NCI-H1048 (cell line): Measurements from ENCODE around the gene HOXD10.

ENCODE experiments used
- DNase-seq: peaks from one replicate; lab custom pipeline; 2025; lab: John Stamatoyannopoulos, UW

The HOXD10 gene

DNA sequence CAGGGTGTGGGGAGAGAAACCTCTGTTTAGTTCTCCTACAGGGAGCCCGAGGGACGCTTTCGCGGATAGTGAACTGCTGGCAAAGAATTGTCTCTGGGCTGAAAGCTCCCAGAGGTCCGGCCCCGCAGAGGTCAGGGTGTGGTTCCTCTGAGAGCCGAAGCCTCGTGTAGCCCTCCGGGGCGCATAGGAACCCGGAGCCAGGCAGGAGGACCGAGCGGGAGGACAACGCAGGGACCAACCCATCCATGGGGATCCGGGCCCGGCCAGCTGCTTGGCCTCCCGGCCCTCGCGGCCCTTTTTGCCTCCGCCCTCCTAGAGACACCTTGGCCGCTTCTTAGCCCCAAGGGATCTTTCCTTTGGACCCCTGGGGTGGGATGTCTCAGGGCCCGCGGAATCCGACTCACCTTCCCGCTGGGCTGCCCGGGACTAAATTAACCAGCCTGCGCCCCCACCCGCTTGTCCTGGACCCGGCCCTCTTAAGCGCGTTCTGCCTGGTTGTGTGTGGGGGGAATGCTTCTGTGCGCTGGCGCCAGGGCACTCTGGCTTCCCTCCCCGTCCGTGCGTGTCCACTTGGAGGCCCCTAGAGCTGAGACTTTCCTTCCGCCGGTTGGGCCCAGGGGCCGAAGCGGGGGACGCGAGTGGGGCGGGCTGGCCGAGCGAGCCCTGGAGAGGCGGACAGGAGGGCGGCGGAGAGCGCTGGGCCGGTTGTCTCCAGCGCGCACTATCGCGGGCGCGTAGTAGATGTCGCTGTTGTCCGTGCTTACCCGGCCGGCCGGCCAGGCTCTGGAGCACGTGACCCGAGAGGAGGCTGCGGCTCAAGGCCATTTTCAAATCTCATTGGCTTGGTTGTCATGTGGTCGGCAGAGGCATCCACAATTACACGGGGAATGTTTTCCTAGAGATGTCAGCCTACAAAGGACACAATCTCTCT, at the start of gene HOXD10:
Gene HOXD10, plus strand, starts transcription at position 896 of the 931 bp plus-strand sequence. CDS start 56 bp downstream, outside the sequence.
- DNase-seq, result no peak

DNA sequence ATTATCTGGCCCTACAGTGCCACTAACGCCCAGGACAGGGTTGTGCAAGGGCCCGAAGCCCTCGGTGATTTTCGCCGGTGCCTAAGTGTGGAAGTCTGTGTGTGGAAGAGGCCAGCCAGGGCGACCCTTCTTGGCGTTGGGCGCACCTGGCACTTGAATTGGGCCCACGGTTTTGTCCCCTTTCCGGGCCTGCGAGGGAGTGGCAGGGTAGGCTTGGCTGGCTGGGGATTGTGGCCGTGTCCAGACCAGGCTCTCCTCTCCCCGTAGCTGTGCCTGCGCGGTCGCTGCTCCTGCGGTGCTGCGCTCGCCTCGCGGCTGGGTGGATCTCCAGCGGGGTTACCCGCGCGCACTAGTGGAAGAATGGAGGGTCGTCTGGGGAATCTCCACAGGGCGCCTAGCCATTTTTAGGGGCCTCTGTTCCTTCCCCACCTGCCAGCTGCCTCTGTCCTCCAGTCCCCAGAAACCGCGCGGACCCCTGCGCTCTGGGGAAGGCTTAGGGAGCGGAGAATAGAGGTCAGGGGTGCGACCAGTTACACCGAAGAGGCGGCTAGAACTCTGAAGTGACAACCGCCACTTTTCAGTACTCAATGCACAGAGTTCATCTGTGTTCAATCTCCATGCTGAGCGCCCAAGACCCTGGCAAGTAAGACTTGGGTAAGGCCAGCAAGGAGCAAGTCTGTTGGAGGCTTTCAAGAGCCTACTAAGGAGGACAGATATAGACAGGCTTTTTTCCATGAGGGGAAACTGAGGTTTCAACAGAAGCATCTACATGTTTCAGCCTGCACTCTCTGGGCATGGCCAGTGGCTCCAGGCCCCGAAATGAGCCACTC, 48.8 kb upstream of the HOXD10 start:
- no peak for DNase-seq

DNA sequence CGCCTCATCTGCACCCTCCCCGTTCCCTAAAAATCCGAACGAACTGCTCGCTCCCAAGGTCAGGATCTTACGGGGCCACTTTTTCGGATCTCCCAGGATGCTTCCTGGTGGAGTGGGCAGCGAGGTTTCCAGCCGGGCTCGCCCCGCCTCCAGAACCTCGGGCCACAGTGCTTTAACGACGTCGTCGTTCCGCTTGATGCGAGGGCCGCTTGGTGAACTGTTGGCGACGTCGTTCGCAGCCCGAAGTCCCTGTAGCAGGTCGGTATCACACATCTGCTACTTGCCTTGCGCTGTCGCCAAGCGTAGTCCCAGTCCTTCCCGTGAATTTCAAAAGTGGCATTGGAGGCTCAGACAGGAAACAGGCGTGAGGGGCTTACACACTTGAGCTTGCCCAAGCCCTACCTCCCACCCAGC, 48.2 kb upstream of the HOXD10 start:
- no peak for DNase-seq

DNA sequence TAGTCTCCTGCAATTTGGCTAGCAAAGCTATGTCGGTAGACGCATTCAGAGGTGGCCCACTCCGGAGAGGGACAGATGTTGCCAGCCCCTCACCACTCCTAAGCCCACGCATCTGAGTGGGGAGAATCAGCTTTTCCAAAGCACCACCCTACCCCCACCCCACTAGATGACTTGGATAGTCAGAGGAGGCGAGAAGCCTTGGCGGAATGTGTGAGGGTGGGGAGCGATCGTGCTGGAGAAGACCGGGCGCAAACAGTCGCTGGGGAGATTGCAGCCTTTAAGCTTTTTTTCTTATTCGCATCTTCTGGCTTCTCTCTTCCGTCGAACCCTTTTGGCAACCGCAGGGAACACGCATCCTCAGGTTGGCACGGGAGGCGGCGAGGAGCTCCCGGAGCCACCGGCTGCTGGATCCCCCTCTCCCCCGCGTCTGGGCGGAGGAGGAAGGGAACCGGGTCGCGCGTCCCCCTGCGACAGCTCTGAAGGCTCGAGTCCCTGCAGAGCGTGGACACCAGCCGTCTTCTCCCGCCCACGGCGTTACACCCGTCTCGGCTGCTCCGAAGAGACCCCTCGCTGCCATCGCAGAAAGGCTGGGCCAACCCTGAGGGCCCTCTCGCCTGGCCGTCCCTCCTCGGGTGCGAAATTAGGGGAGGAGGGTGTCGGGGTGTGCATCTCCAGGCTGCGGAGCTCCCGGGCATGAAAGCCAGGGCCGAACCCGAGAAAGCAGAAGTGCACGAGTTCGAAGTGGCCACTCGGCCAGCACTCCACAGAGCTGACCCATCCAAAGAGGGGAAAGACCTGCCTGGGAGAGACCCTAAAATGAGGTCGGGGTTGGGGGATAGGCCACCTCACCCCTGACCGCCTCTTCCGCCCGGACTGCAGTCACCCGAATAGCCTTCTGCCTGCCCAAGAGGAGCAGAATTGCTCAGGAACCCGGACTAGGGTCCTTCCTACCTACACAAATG, 45.0 kb upstream of the HOXD10 start:
- DNase-seq, result no peak

DNA sequence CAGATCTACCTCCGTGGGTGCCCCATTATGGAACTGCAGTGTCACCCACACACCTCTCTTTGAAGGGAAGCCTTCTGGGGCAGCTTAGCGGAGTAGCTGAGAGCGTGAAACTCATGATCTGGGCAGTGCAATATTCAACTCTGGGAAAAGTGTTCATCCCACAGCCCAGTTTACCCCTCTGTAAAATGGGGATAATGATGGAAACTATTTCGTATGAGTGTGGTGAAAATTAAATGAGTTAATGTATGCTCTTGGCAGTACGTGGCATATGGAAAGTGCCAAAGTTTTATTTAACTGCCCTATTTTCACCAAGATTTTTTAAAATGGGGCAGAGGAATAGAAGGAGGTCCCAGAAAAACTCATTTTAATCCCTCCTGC, 44.3 kb upstream of the HOXD10 start:
- DNase-seq, result no peak

DNA sequence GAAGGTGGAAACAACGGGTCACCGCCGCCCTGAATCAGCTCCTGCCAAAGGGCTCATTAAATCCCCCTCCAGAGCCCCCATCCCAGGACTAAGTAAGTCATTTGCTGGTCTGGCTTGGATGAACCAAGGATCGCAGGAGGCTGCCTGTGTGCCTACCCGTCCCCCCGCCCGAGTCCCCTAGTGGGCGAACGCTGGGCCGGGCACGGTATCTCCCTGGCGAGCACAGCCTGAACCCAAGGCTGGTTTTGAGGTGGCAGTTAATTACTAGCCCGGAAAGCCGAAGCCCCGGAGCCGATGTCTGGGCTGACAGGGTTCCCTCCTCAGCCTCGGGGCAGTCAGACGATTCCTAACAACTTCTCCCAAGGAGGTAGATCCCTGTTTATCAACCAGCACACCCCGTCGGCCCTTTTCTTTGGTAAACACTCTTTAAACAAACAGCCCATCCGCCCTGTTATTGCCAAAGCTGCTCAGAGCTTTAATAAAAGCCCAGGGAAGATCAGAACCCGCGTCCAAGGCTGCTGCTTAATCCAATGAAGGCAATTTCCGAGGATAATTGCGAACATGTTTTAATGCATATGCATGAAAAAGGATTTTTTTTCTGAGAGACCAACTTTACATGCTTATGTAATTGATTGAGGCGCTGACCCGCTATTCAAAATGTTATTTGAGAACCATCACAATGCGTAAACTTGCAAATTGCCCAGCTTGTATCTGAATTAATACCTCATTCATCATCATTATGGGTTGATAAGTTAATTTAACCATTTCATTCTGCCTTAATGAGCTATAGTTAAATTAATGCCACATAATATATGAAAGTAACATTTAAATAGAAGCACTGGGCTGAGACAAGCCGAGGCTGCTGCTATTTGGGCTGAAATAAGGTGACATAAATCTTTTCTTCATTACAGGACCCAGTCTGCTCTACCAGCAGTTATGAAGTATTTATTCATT, 43.4 kb upstream of the HOXD10 start:
- DNase-seq, result no peak

DNA sequence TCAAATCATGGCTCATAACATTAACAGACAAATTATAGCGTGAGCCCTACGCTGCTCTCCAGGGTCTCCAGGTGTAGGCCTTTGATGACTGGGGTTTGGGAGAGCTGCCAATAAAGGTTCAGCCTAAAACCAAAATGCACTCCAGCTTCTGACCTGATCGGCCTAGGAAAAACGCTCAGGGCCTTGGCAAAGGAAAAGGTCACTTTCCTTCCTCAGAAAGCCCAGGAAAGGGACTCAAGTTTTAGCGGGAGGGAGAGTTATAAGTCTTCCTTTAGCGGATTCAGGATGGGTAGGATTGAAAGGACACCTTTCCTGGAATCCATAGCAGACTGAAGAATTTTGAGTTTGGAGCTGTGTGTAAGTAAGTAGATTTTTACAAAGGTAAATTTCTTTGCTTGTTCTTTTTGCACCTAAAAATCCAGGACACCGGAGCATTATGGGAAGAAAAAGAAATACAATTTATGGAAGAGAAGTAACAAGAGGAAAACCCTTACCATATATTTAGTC, 41.6 kb upstream of the HOXD10 start:
- no peak for DNase-seq

DNA sequence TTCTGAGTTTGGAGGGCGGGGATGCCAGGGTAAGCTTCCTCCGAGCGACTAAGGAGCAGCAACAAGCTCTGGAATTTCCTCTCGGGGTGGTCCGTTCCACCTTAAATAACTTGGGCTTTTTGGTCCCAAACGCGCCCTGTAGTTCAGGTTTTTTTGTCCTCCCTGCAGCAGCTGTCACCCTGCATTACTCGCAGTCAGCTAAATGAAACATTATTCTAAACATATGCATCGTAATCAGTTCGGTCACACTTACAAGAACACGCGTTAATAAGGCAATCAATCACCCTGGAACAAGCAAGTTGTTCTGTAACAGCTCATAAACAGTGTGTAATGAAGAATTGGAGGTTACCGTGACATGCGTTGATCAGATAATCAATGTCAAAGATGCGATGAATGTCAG, 41.1 kb upstream of the HOXD10 start:
- no peak for DNase-seq

DNA sequence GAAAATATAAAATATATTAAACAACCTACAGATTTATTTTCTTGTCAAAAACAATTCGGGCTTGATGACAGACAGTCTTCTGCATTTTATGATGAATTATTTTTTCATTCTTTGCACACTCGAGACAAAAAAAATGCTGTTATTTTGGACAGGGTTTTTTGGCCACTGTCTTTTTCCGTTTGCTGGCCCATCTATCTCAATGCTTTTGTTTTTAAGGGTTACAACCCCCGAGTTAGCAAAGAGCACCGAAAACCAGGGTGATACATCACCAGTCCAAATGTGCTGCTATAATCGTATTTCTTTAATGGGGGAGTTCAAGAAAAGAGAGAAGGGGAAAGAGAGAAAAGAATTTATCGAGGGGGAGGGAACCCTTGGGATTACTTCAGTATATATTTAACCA, 40.5 kb upstream of the HOXD10 start:
- no peak for DNase-seq

DNA sequence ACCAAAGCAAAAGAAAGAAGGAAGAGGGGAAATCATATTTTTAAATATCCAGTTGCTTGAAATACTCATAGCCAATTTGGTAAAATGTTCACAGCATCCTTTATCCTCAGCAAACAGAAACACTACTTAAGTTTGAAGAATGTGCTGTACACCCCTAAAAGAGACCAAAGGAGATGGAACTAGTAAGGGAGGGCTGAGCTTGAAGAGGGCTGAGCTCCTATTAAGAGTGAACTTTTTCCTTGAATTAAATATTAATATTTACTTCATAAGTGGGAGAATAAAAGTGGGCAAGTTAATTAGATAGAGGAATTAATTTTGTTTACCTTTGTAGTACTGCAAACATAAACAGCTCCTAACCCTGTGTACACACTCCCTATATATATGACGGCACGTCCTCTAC, 39.8 kb upstream of the HOXD10 start:
- DNase-seq, result no peak

DNA sequence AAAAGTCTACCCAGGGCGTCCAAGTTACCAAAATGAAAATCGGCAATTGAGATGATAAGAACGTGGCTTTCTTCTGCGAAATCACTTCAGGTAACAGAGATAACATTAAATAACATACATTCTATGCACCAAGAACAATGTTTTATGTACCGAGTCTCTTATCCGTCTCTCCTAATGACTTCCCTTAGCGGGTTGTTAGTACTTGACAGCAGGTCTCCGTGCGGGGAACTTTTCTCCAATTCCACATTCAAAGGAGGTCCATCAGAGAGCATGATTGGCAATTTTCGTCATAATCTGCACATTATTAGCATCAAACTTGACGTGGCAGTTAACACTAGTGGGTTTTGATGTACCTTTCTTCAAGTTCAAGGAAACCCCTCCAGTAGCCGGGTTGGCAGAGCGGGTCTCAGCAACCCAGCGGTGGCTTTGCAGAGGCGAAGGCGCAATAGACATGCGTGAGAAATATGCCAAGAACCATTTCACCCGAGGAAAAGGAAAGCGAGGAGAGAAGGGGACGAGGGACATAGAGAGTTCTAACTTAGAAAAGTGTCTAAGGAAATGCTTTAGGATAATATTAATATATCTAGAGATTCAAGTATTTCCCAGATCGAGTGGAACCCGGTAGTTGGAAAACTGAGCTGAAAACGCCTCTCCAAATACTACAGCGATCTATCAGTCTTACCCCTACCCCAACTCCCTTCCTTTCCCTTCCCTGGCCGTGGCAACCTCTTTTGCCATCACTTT, 37.9 kb upstream of the HOXD10 start:
- DNase-seq, result no peak

DNA sequence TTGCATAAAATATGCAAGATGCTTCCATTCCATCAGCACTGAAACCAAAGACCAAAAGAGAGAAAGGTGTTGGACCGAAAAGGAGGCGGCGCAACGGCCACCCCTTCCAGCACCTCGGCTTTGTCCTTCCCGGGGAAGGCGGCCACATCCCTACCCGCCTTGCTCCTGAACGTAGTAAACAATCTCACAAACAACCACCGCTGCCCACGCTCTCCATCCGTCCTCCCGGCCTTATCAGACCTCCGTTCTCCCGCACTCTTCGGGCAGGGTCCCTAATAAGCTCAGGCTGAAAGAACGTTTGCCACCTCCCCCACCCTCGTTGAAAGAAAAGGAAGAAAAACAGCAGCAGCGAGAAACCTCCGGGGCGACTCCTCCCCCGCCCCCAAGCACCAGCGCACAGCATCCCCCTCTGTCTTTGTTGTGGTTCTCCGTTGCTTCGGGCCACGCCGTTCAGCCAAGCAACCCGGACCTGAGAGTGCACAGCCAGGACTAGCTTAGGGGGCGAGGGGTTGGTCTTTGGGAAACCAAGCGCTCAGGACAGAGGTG, 37.2 kb upstream of the HOXD10 start:
- no peak for DNase-seq

DNA sequence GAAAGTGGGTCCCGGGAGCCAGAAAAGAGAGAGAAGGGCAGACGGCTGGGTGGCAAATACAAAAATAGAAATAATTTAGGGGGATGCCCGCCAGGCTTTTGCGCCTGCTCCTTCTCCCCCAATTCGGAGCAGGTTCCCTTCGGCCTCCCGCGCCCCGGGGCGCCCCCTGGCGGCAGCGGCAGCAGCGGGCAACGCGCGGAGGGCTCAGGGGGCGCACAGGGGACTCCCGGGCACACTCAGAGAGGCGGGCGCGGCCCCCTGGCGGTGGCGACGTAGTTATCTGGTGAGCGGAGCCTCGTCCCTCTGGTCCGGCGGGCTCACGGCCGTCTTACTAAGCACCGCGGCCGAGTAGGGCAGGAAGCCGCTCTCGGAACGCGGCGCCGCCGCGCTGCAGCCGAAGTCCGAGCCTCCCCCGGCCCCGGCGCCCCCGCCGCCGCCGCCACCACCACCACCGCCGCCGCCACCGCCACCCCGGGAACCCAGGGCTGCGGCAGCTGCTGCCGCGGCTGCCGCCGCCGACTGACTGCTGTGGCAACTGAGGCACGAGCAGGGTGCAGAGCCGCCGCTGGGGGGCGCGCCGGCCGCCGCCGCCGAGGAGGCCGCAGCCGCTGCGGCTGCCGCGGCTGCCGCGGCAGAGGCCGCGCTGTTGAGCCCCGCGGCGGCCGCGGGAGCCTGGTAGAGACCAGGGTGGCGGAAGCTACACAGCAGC, 36.6 kb upstream of the HOXD10 start:
- peak; percentile 16 for DNase-seq

DNA sequence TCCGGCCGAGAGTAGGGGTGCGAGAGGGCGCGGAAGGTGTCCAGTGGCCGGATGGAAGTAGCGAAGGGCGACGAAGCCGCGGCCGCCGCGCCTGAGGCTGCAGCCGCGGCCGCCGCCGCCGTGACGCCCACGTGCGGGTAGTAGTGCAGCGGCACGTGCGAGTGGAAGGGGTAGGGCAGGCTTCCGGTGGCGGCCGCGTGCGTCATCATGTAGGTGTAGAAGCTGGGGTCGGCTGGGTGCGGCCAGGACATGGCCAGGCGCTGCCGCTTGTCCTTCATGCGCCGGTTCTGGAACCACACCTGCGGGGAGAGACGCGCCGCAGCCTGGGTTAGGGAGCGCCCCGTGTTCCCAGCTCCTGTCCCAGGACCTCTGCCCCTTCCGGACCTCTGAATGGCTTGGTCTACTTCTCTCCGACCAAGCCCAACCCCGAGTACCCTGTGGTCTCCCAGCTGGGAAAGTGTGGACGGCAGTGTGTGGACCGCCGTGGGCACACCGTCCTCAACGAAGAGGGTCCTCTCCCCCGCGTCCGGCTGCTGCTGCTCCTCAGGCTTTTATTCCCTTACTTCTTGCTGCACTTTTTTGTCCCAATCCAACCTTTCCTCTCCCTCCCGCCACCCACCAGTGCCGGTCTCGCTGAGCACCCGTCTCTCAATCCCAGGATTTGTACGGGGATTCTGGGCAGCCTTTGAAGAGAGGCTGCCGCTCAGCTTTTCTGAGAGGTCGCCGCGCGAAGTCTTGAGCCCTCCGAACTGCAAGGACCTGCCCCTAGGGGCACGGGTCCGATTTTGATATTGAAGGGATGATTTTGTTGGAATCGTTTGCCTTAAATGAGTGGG, 35.8 kb upstream of the HOXD10 start:
- DNase-seq, result no peak

DNA sequence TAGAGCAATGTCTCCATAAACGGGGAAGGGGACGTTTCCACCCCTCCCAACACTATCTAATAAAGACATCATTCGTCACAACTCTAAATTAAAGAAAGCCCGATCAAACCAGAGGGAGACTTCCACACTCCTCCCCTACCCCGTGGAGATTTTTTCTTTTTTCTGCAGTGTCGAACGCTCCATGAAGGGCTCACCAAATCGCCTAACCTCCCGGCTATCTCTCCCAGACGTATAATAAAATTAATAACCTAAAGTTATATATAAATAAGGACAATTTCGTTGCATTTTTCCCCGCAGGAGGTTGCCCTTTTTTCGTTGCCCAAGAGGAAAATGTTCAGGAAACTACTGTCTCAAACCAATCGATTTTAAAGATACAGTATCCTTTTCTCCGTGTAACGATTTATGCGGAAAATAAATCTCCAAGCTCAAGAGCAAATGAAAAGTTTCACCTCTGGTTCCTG, 35.2 kb upstream of the HOXD10 start:
- no peak for DNase-seq

DNA sequence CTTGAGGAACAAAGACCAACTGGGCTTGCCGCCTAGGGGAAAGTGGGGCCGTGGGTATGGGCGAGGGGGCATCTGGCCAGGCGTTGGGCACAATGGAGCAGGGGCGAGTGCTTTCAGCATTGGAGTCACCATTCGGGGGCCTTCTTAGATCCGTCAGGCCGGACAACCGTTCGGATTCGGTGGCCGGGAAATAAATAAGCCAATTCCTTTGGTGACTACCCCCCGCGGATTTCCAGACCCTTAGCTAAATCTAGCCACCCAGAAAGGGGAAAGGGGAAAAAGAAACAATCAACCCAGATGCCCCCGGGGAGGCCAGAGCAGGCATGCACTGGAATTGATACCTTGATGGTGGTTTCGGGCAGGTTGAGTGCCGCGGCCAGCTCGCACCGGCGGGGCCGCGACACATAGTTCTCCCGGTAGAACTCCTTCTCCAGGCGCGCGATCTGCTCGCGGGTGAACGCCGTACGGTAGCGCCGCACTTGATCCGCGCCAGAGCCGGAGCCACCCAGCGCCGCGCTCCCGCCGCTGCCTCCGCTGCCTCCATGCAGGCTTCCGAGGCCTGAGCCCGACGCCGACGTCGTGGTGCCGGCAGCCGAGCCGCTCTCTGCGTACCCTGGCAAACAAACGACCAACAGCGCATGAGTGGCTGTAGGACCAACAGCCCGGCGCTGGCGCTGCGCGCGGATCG, 34.6 kb upstream of the HOXD10 start:
- no peak for DNase-seq

DNA sequence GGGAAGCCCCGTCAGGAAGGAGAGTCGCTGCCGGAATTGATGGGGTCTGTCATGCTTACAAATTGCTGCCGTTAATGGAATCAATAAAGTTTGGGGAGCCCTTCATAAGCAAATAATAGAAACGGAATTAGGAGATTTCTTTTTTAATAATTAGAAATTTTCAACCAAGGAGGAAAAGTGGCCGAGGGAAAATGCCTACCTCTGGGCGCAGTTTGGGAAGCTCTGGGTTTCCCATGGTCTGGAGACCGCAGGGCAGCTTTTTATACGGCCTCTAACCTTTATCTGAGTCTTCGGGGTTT, 34.1 kb upstream of the HOXD10 start:
- DNase-seq, result no peak
